SK-N-MC (cell line): ENCODE measurements around the gene MOK.

ENCODE experiments used
- EZH2 ChIP-seq: fragments of 200-600 bp; sonication (generic); IDR thresholded peaks from one replicate; pipeline ENCODE4 v1.6.1; 2017; ENCODE audit warnings: antibody characterized with exemption
- FOXP2 ChIP-seq: optimal IDR thresholded peaks from 2 replicates; pipeline ENCODE3; 2011; ENCODE audit warnings: mild to moderate bottlenecking, moderate library complexity; ENCODE audit not compliant: insufficient read depth; ENCODE audit errors: extremely low read length, control extremely low read depth
- POLR2AphosphoS5 ChIP-seq: IDR thresholded peaks from 2 replicates; pipeline ENCODE4 v1.6.1; 2012; ENCODE audit warnings: mild to moderate bottlenecking, low read depth, low read length, borderline replicate concordance

GRCh38 chr14:102279688-102280348 lies 25.1 kb downstream of the MOK start:
- TF ChIP-seq EZH2 (no peak), POLR2AphosphoS5 (no peak), FOXP2 (no peak)
